Spleen (tissue), 7 donors: Measurements from ENCODE around the gene NPC1.

ENCODE experiments used
- CTCF ChIP-seq, 11 experiments: fragments of 200-600 bp in 7 of 11; fragments of 450-650 bp in 4 of 11; sonication (generic) in 4 of 11; IDR thresholded peaks in 8 of 11; conservative IDR thresholded peaks in 3 of 11; 1 replicate in 7 of 11; 2 replicates in 4 of 11; pipeline versions ENCODE4 v1.4.0 to v1.8.0; 2016 to 2021; ENCODE audit warnings: antibody characterized with exemption in 11 of 11, inconsistent platforms in 4 of 11, mild to moderate bottlenecking in 1 of 11
- POLR2A ChIP-seq, 3 donors: fragments of 450-650 bp; IDR thresholded peaks; one replicate each; pipeline ENCODE4 v1.5.1; 2017; ENCODE audit warnings: antibody characterized with exemption in 3 of 3, mild to moderate bottlenecking in 1 of 3
- donor health status: DM: no; HTN: no; CAD: no; lungs with moderate emphysema.
- donor health status: DM: no; HTN: no; CAD: no.
- donor health status: DM: no; HTN: no; CAD: no.

DNA sequence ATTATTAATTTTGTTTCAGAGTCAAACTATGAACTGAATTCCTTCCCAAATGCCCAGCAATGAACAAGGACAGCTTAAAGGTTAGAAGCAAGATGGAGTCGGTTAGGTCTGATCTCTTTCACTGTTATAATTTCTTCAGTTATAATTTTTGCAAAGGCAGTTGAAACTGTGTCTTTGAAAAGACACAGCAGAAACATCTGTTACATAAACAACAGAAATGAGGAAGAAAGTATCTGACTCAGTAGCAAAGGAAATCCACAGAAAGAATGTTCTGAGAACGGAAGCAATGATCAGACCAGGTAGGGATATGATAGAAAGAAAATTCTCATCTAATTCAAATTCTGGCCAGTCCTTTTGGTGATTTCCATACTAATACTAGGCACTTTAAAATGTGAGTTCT lies 88.2 kb downstream of the NPC1 start:
- no peak for TF ChIP-seq POLR2A (IDR thresholded peaks at IDR 0.05)
- TF ChIP-seq CTCF (IDR thresholded peaks at IDR 0.05 in 8 of 11, conservative IDR thresholded peaks at IDR 0.05 in 3 of 11), result no peak
